Esophagus muscularis mucosa (tissue), 3 donors: Measurements from ENCODE around the gene GPR180.

Source experiments
- EP300 ChIP-seq: sonication (generic); formaldehyde crosslinking; IDR thresholded peaks from one replicate; pipeline ENCODE4 v1.6.1; 2017; ENCODE audit warnings: antibody characterized with exemption
- TF ChIP-seq, protein P1 (sequence below), 3 experiments: fragments of 200-600 bp in 2 of 3; fragments of 450-650 bp in 1 of 3; sonication (generic) in 2 of 3; IDR thresholded peaks; one replicate each; pipeline ENCODE4 v1.5.1; 2017 to 2019; ENCODE audit warnings: antibody characterized with exemption in 3 of 3, mild to moderate bottlenecking in 2 of 3, moderate library complexity in 1 of 3

DNA sequence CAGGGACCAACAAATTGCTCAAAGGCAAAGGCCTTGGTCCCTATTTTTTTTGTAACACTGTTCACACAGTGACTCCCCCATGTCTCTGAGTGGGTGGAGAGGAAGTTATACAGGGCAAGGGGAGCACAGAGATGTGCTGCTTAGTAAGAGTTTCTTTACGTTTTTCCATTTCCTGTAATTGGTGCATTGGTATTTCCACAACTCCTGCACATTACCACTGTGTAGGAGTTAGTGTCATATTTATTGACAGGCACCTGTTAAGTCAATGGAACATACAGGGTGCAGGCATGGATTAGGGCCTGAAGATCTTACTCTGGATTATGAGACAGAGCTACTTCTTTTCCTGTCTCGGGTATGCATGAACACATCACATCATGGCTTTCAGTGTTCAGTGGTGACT, 65.5 kb downstream of the GPR180 start:
- TF ChIP-seq, protein P1, sequence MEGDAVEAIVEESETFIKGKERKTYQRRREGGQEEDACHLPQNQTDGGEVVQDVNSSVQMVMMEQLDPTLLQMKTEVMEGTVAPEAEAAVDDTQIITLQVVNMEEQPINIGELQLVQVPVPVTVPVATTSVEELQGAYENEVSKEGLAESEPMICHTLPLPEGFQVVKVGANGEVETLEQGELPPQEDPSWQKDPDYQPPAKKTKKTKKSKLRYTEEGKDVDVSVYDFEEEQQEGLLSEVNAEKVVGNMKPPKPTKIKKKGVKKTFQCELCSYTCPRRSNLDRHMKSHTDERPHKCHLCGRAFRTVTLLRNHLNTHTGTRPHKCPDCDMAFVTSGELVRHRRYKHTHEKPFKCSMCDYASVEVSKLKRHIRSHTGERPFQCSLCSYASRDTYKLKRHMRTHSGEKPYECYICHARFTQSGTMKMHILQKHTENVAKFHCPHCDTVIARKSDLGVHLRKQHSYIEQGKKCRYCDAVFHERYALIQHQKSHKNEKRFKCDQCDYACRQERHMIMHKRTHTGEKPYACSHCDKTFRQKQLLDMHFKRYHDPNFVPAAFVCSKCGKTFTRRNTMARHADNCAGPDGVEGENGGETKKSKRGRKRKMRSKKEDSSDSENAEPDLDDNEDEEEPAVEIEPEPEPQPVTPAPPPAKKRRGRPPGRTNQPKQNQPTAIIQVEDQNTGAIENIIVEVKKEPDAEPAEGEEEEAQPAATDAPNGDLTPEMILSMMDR (IDR thresholded peaks at IDR 0.05), result no peak
- no peak for TF ChIP-seq EP300
